H9 (cell line): ENCODE results near the gene ANO3. TPM values are rescaled to one million over a fixed set of nuclear protein-coding genes. Genes with fewer than 3 reads are reported as not detected.

Source experiments
- DNase-seq: peaks from one replicate; pipeline ENCODE4 v3.0.0-alpha.2; 2017
- H2AFZ ChIP-seq: one replicate; pipeline ENCODE4 v1.6.1; 2013; ENCODE audit warnings: mild to moderate bottlenecking, low read length, control low read depth, moderate library complexity
- H2AK5ac ChIP-seq: 2 replicates; pipeline ENCODE4 v1.6.1; 2013; ENCODE audit warnings: low read length, control low read depth, mixed read lengths; ENCODE audit not compliant: insufficient read length
- H2BK120ac ChIP-seq: one replicate; pipeline ENCODE4 v1.6.1; 2013; ENCODE audit warnings: low read depth, mild to moderate bottlenecking, low read length, control low read depth, inconsistent platforms; ENCODE audit not compliant: poor library complexity, severe bottlenecking
- H2BK12ac ChIP-seq: 2 replicates; pipeline ENCODE4 v1.6.1; 2013; ENCODE audit warnings: low read length, control low read depth, mixed read lengths, low read depth; ENCODE audit not compliant: insufficient read length
- H2BK15ac ChIP-seq: 2 replicates; pipeline ENCODE4 v1.6.1; 2013; ENCODE audit warnings: low read depth, low read length, control low read depth
- H2BK20ac ChIP-seq: one replicate; pipeline ENCODE4 v1.6.1; 2013; ENCODE audit warnings: low read depth, mild to moderate bottlenecking, low read length, control low read depth, inconsistent platforms; ENCODE audit not compliant: poor library complexity, severe bottlenecking
- H2BK5ac ChIP-seq: 2 replicates; pipeline ENCODE4 v1.6.1; 2013; ENCODE audit warnings: low read length, control low read depth, mixed read lengths; ENCODE audit not compliant: insufficient read length
- H3K14ac ChIP-seq: 2 replicates; pipeline ENCODE4 v1.6.1; 2013; ENCODE audit warnings: low read length, control low read depth; ENCODE audit not compliant: insufficient read depth
- H3K18ac ChIP-seq: 2 replicates; pipeline ENCODE4 v1.6.1; 2013; ENCODE audit warnings: low read depth, mild to moderate bottlenecking, mixed read lengths, low read length, control low read depth; ENCODE audit not compliant: insufficient read length
- H3K23ac ChIP-seq: 2 replicates; pipeline ENCODE4 v1.6.1; 2013; ENCODE audit warnings: low read length, control low read depth, mixed read lengths, low read depth; ENCODE audit not compliant: insufficient read length
- H3K23me2 ChIP-seq: 2 replicates; pipeline ENCODE4 v1.6.1; 2013; ENCODE audit warnings: low read depth, mild to moderate bottlenecking, mixed read lengths, low read length, control low read depth; ENCODE audit not compliant: insufficient read length, poor library complexity, severe bottlenecking
- H3K27ac ChIP-seq: 2 replicates; pipeline ENCODE4 v1.5.1; 2013; ENCODE audit warnings: low read length, control low read depth, mixed read lengths, low read depth; ENCODE audit not compliant: insufficient read length
- H3K27me3 ChIP-seq: 2 replicates; pipeline ENCODE4 v1.6.1; 2013; ENCODE audit warnings: low read length, control low read depth, inconsistent platforms; ENCODE audit not compliant: insufficient read depth
- H3K4ac ChIP-seq: 2 replicates; pipeline ENCODE4 v1.6.1; 2013; ENCODE audit warnings: low read depth, mild to moderate bottlenecking, control low read depth, inconsistent platforms, low read length, moderate library complexity
- H3K4me1 ChIP-seq: 2 replicates; pipeline ENCODE4 v1.6.1; 2013; ENCODE audit warnings: low read length, control low read depth, inconsistent platforms; ENCODE audit not compliant: insufficient read depth
- H3K4me2 ChIP-seq: 2 replicates; pipeline ENCODE4 v1.6.1; 2013; ENCODE audit warnings: low read length, control low read depth, mixed read lengths; ENCODE audit not compliant: insufficient read length, insufficient read depth
- H3K56ac ChIP-seq: 2 replicates; pipeline ENCODE4 v1.6.1; 2013; ENCODE audit warnings: low read depth, mild to moderate bottlenecking, mixed read lengths, low read length, control low read depth; ENCODE audit not compliant: insufficient read length
- H3K79me1 ChIP-seq: 2 replicates; pipeline ENCODE4 v1.6.1; 2013; ENCODE audit warnings: low read depth, mild to moderate bottlenecking, moderate library complexity, low read length, control low read depth, inconsistent platforms; ENCODE audit not compliant: insufficient read depth, poor library complexity, severe bottlenecking
- H3K79me2 ChIP-seq: 2 replicates; pipeline ENCODE4 v1.6.1; 2013; ENCODE audit warnings: low read length, control low read depth, inconsistent platforms; ENCODE audit not compliant: insufficient read depth
- H3K9ac ChIP-seq: 2 replicates; pipeline ENCODE4 v1.6.1; 2013; ENCODE audit warnings: low read length, control low read depth, mixed read lengths; ENCODE audit not compliant: insufficient read length; ENCODE audit errors: extremely low read depth
- H3K9me3 ChIP-seq: one replicate; pipeline ENCODE4 v1.6.1; 2013; ENCODE audit warnings: low read depth, low read length, inconsistent platforms; ENCODE audit not compliant: control insufficient read depth
- H3T11ph ChIP-seq: one replicate; pipeline ENCODE4 v1.6.1; 2013; ENCODE audit warnings: mild to moderate bottlenecking, low read length, control low read depth, inconsistent platforms
- H4K20me1 ChIP-seq: one replicate; pipeline ENCODE4 v1.6.1; 2013; ENCODE audit not compliant: control insufficient read depth, insufficient read length, insufficient read depth
- H4K5ac ChIP-seq: 2 replicates; pipeline ENCODE4 v1.6.1; 2013; ENCODE audit warnings: low read depth, mild to moderate bottlenecking, mixed read lengths, low read length, control low read depth; ENCODE audit not compliant: insufficient read length
- H4K8ac ChIP-seq: replicated peaks from 2 replicates; pipeline ENCODE4 v1.6.1; 2013; ENCODE audit warnings: low read length, control low read depth, mixed read lengths, low read depth; ENCODE audit not compliant: insufficient read length
- H4K91ac ChIP-seq: 2 replicates; pipeline ENCODE4 v1.6.1; 2013; ENCODE audit warnings: low read depth, mild to moderate bottlenecking, moderate library complexity, mixed read lengths, low read length, control low read depth; ENCODE audit not compliant: insufficient read length
- H3K27ac Mint-ChIP-seq, 3 experiments: 2 replicates in 2 of 3; 3 replicates in 1 of 3; pipeline ENCODE4 v1.8.0; 2020 to 2021; ENCODE audit warnings: mixed read lengths in 3 of 3, mild to moderate bottlenecking in 1 of 3, moderate library complexity in 1 of 3
- H3K27me3 Mint-ChIP-seq: 2 replicates; pipeline ENCODE4 v1.8.0; 2021; ENCODE audit warnings: low read depth, mild to moderate bottlenecking, moderate library complexity, mixed read lengths
- H3K36me3 Mint-ChIP-seq, 3 experiments: 2 replicates in 2 of 3; 3 replicates in 1 of 3; pipeline ENCODE4 v1.8.0; 2020 to 2021; ENCODE audit warnings: low read depth in 3 of 3, mixed read lengths in 3 of 3; ENCODE audit not compliant: insufficient read depth in 1 of 3
- H3K4me1 Mint-ChIP-seq, 2 experiments: 2 replicates each; pipeline ENCODE4 v1.8.0; 2020; ENCODE audit warnings: mixed read lengths in 2 of 2
- H3K4me3 Mint-ChIP-seq, 2 experiments: 2 replicates in 1 of 2; 3 replicates in 1 of 2; pipeline ENCODE4 v1.8.0; 2020 to 2021; ENCODE audit warnings: mild to moderate bottlenecking in 2 of 2, mixed read lengths in 2 of 2, moderate library complexity in 1 of 2
- H3K9me3 Mint-ChIP-seq, 2 experiments: 2 replicates in 1 of 2; 3 replicates in 1 of 2; pipeline ENCODE4 v1.8.0; 2020; ENCODE audit warnings: mild to moderate bottlenecking in 2 of 2, mixed read lengths in 2 of 2, moderate library complexity in 1 of 2
- CTCF ChIP-seq: fragments of 200-600 bp; sonication (generic); conservative IDR thresholded peaks from 3 replicates; pipeline ENCODE4 v1.8.0; 2021; ENCODE audit warnings: antibody characterized with exemption, mild to moderate bottlenecking
- WGBS: extraction: QIAGEN DNeasy Blood & Tissue Kit; methylation state at CpG from one replicate; pipeline ENCODE4 v1.1.7; 2013; ENCODE audit warnings: missing lambda C conversion rate, low lambda C conversion rate, mixed read lengths; ENCODE audit not compliant: insufficient read length; ENCODE audit errors: extremely low coverage; 5-methylcytosine and 5-hydroxymethylcytosine counted together
- total RNA-seq: library from RNA; stranded (reverse); gene quantifications from 2 replicates; pipeline ENCODE4 v1.2.1, GENCODE V29; 2021

ANO3 gene
- total RNA-seq, 1 experiment from 2014 or later, result not detected

- no CpG with 5 or more reads among the region's 12 CpGs for WGBS
- Histone ChIP-seq H3K9me3 (no peaks in the 10 kb centered on the region), H3T11ph (peak within 1 kb of the TSS; percentile 76), H3K79me2 (no peaks in the 10 kb centered on the region), H2BK12ac (no peak within 1 kb of the TSS), H3K27ac (peak within 1 kb of the TSS; percentile 36), H3K23ac (no peak within 1 kb of the TSS), H2BK120ac (no peak within 1 kb of the TSS), H4K8ac (peak within 1 kb of the TSS; percentile 84), H3K14ac (no peak within 1 kb of the TSS), H2BK5ac (no peak within 1 kb of the TSS), H3K9ac (no peak within 1 kb of the TSS), H2AK5ac (no peak within 1 kb of the TSS), H3K4me2 (no peak within 1 kb of the TSS), H4K5ac (peak within 1 kb of the TSS; percentile 68), H3K4ac (no peak within 1 kb of the TSS), H3K23me2 (no peaks in the 10 kb centered on the region), H2BK20ac (no peak within 1 kb of the TSS), H3K56ac (no peak within 1 kb of the TSS), H4K91ac (no peak within 1 kb of the TSS), H3K4me1 (no peaks in the 10 kb centered on the region; the same call in 1 of the 2 replicates), H4K20me1 (no peaks in the 10 kb centered on the region), H3K18ac (no peak within 1 kb of the TSS), H2AFZ (peak within 1 kb of the TSS; percentile 89), H2BK15ac (no peak within 1 kb of the TSS), H3K27me3 (no peaks in the 10 kb centered on the region), H3K79me1 (no peaks in the 10 kb centered on the region)
- H3K9me3 Mint-ChIP-seq, result no peaks in the 10 kb centered on the region
- H3K4me1 Mint-ChIP-seq, result peaks cover 15 to 16% of the 10 kb centered on the region in 2 experiments
- DNase-seq, result no peak
- no peaks in the 10 kb centered on the region for H3K36me3 Mint-ChIP-seq
- no peak within 1 kb of the TSS for H3K4me3 Mint-ChIP-seq
- no peaks in the 10 kb centered on the region for H3K27me3 Mint-ChIP-seq
- peak within 1 kb of the TSS; percentile 36 to 76 (median 71); a peak in 3 of 7 replicates for H3K27ac Mint-ChIP-seq
- TF ChIP-seq CTCF, result no peak
Observed at GRCh38 chr11:26571861-26572654, 240.1 kb downstream of the ANO3 start, which contains the start of gene MUC15. TSS of gene MUC15 (minus strand) at chr11:26572263. CDS start at chr11:26567094, 5,169 bp downstream.
